Prostate gland (tissue), 2 donors: ENCODE measurements around the gene TMEM40. TPM values are rescaled to one million over a fixed set of nuclear protein-coding genes. Genes with fewer than 3 reads are reported as not detected.
A peak's percentile ranks its signal among the peaks of the same experiment; 100 is the strongest.
"Not testable (repeated sequence)": the region's sequence is repeated elsewhere in the genome, so short reads cannot be mapped to it uniquely, and the experiment has no call there.

ENCODE experiments used
- DNase-seq: peaks from one replicate; pipeline ENCODE4 v3.0.0-alpha.2; 2019; ENCODE audit warnings: low spot score
- H3K27ac ChIP-seq, 2 donors: fragments of 200-600 bp; sonication (generic); 2 replicates each; pipeline ENCODE4 v1.5.1; 2017 to 2019
- H3K27me3 ChIP-seq: fragments of 200-600 bp; sonication (generic); replicated peaks from 2 replicates; pipeline ENCODE4 v1.5.1; 2019; ENCODE audit not compliant: insufficient read depth
- H3K36me3 ChIP-seq, 2 donors: fragments of 200-600 bp; sonication (generic); 1 replicate in 1 of 2; 2 replicates in 1 of 2; pipeline versions ENCODE4 v1.5.1 to v1.8.1; 2017 to 2019
- H3K4me1 ChIP-seq: fragments of 200-600 bp; sonication (generic); replicated peaks from 2 replicates; pipeline ENCODE4 v1.5.1; 2019
- H3K4me3 ChIP-seq, 2 donors: fragments of 200-600 bp; sonication (generic); 2 replicates each; pipeline ENCODE4 v1.5.1; 2017 to 2019
- H3K9me3 ChIP-seq: fragments of 200-600 bp; sonication (generic); 2 replicates; pipeline ENCODE4 v1.5.1; 2017
- CTCF ChIP-seq, 4 experiments: fragments of 200-600 bp in 2 of 4; fragments of 450-650 bp in 2 of 4; sonication (generic) in 2 of 4; IDR thresholded peaks; 1 replicate in 3 of 4; 2 replicates in 1 of 4; pipeline ENCODE4 v1.5.1; 2016 to 2019; ENCODE audit warnings: antibody characterized with exemption in 4 of 4, mild to moderate bottlenecking in 2 of 4, moderate library complexity in 2 of 4
- POLR2A ChIP-seq: fragments of 450-650 bp; IDR thresholded peaks from one replicate; pipeline ENCODE4 v1.6.1; 2016; ENCODE audit warnings: antibody characterized with exemption, mild to moderate bottlenecking
- POLR2AphosphoS5 ChIP-seq: sonication (generic); formaldehyde crosslinking; IDR thresholded peaks from one replicate; pipeline ENCODE4 v1.6.1; 2017; ENCODE audit warnings: antibody characterized with exemption
- WGBS: methylation state at CpG from one replicate; pipeline ENCODE4 v1.1.5; 2018; 5-methylcytosine and 5-hydroxymethylcytosine counted together
- intact Hi-C: fragments of 100-400 bp; cut with DNase I; formaldehyde crosslinking; loops from one replicate; pipeline ENCODE4 v1.14.2; 2022
- total RNA-seq, 2 donors: library from RNA; depleted of rRNA; stranded (reverse); fragments of >200 nt; gene quantifications; one replicate each; pipeline ENCODE4 v1.1.0, GENCODE V29; 2016

TMEM40 gene
- total RNA-seq, 2 donors from 2014 or later, result 1.9 to 8.5 TPM

GRCh38 chr3:12706504-12707253 lies 52.4 kb downstream of the TMEM40 start:
- H3K4me3 ChIP-seq, result no peak overlapping the region
- TF ChIP-seq POLR2AphosphoS5 (no peak), POLR2A (no peak), CTCF (IDR thresholded peaks at IDR 0.05) (peak in 3 of 4 experiments; percentile 15 to 64 (median 48))
- H3K27me3 ChIP-seq, result no peaks in the 10 kb centered on the region
- 90% methylated on average over 2 of the region's 2 CpGs for WGBS
- no peaks in the 10 kb centered on the region for H3K4me1 ChIP-seq
- no peaks in the 10 kb centered on the region for H3K36me3 ChIP-seq
- peak; percentile 12 for DNase-seq
- no peaks in the 10 kb centered on the region for H3K9me3 ChIP-seq
- intact Hi-C loops, result loop anchor here (10.0 kb wide), 1 partner anchor 128 kb away; no protein-coding TSS in a partner anchor
- no peak overlapping the region for H3K27ac ChIP-seq

- no peak overlapping the region for H3K27ac ChIP-seq
- DNase-seq, result no peak
- TF ChIP-seq CTCF (IDR thresholded peaks at IDR 0.05) (no peak), POLR2AphosphoS5 (no peak), POLR2A (no peak)
- no peak overlapping the region for H3K4me3 ChIP-seq
- H3K27me3 ChIP-seq, result no peaks in the 10 kb centered on the region
- H3K36me3 ChIP-seq, result no peaks in the 10 kb centered on the region
- intact Hi-C loops, result loop anchor here (10.0 kb wide), 1 partner anchor 129 kb away; no protein-coding TSS in a partner anchor
- H3K9me3 ChIP-seq, result no peaks in the 10 kb centered on the region
- 57% methylated on average over 1 of the region's 1 CpG for WGBS
- H3K4me1 ChIP-seq, result no peaks in the 10 kb centered on the region
These were observed 53.1 kb downstream of the TMEM40 start for GRCh38 chr3:12705981-12706380.

GRCh38 chr3:12705374-12705926 lies 53.6 kb downstream of the TMEM40 start:
- Histone ChIP-seq H3K9me3 (no peaks in the 10 kb centered on the region), H3K4me3 (no peak overlapping the region), H3K4me1 (no peaks in the 10 kb centered on the region), H3K27ac (no peak overlapping the region), H3K27me3 (no peaks in the 10 kb centered on the region), H3K36me3 (no peaks in the 10 kb centered on the region)
- TF ChIP-seq CTCF (IDR thresholded peaks at IDR 0.05) (no peak), POLR2AphosphoS5 (no peak)
- WGBS, result 94% methylated on average over 6 of the region's 6 CpGs
- no peak for DNase-seq
- intact Hi-C loops, result loop anchor here (10.0 kb wide), 1 partner anchor 129 kb away; no protein-coding TSS in a partner anchor

- WGBS, result 62% methylated on average over 3 of the region's 3 CpGs
- Histone ChIP-seq H3K27ac (no peak overlapping the region), H3K4me3 (no peak overlapping the region), H3K27me3 (no peaks in the 10 kb centered on the region), H3K9me3 (no peaks in the 10 kb centered on the region), H3K36me3 (no peaks in the 10 kb centered on the region), H3K4me1 (no peaks in the 10 kb centered on the region)
- intact Hi-C loops, result loop anchor here (10.0 kb wide), 1 partner anchor 132 kb away; no protein-coding TSS in a partner anchor
- no peak for TF ChIP-seq POLR2AphosphoS5
- no peak for TF ChIP-seq POLR2A
- TF ChIP-seq CTCF (IDR thresholded peaks at IDR 0.05), result no peak
- no peak for DNase-seq
These were observed 56.6 kb downstream of the TMEM40 start for GRCh38 chr3:12702501-12702900.

- intact Hi-C loops, result loop anchor here (10.0 kb wide), 1 partner anchor 133 kb away; no protein-coding TSS in a partner anchor
- not testable (repeated sequence) for H3K36me3 ChIP-seq, DNase-seq, H3K27me3 ChIP-seq, H3K4me3 ChIP-seq, H3K27ac ChIP-seq, H3K9me3 ChIP-seq, H3K4me1 ChIP-seq
- 87% methylated on average over 10 of the region's 10 CpGs for WGBS
These were observed 57.5 kb downstream of the TMEM40 start for GRCh38 chr3:12701601-12702000.
